HG03460 (cell line): Measurements from ENCODE around the gene POTEM.
A peak's percentile ranks its signal among the peaks of the same experiment; 100 is the strongest.
"Not testable (repeated sequence)": the region's sequence is repeated elsewhere in the genome, so short reads cannot be mapped to it uniquely, and the experiment has no call there.

Experiments
- ATAC-seq: cut with Tn5 transposase; IDR thresholded peaks from one replicate; pipeline ENCODE4 v1.9.1; 2021; ENCODE audit not compliant: unreplicated experiment

POTEM gene

GRCh38 chr14:18967134-18967533 is at the start of gene POTEM:
Gene POTEM (plus strand): TSS chr14:18967434. CDS start chr14:18967486, 52 bp downstream.
- not testable (repeated sequence) for ATAC-seq

DNA sequence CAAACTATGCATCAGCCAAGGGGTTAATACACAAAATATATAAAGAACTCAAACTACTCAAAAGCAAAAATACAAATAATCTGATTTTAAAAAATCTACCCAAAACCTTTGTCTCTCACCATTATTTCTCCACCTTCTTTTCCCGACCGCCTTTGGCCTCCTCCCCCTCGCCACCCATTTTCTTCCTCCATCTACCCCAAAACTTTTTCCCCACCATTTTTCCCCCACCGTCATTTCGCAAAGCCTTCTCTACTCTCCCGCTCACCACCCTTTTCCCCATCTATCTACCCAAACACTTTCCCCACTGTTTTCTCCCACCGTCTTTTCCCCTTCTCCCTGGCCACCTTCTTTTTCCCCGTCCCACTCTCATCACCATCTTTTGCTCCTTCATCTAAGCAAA is 48.9 kb upstream of the POTEM start:
- ATAC-seq: not testable (repeated sequence)

DNA sequence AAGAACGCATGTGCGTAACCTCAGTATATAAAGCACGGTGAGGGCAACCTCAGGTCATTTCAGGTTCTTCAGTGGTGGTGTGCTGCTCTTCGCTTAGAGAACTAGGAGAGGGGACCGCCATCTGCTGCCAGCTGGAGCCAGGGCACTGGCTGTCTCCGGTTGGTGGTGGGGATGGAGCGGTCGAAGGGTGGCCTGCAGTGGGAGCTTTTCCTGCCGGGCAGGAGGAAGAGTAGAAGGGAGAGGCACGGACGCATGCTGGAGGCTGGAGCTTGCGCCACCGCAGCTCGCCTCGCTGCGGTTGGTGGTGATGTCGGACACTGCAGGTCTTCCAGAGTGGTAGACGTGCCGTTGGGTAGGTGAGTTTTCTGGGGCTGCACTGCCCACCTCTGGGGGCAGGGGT is 47.2 kb upstream of the POTEM start:
- not testable (repeated sequence) for ATAC-seq

DNA sequence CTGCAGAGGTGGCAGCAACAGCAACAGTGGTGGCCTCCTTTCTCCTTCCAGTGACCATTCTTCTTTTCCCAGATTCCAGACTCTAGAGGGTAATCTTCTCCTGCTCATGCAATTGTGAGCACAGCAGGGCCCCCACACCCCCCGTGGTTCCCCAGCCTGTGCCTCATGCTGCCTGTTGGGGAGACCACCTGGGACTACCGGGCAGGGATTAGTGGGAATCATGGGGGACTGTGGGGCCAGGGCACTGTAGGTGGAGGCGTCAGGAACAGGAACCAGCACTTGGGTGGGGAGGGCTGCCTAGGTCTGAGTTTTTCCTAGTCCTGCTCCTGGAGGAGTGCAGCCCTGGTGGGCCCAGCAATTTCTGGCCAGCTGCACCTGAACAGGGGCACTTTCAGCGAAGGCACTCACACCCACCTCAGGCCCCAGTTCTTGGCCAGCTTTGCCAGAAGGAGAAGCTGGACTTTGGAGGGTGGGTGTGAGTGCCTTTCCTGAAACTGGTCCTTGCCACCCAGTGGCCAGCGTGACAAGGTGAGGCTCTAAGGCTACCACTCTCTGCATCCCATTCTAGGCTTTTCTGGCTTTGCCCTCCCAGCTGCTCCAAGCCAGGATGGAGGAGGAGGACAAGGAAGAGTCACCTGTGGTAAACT is 46.1 kb upstream of the POTEM start:
- ATAC-seq: not testable (repeated sequence)

GRCh38 chr14:18936848-18937247 is 30.4 kb upstream of the POTEM start:
- ATAC-seq: not testable (repeated sequence)

- not testable (repeated sequence) for ATAC-seq
These were observed 28.5 kb upstream of the POTEM start for GRCh38 chr14:18938733-18939132.

DNA sequence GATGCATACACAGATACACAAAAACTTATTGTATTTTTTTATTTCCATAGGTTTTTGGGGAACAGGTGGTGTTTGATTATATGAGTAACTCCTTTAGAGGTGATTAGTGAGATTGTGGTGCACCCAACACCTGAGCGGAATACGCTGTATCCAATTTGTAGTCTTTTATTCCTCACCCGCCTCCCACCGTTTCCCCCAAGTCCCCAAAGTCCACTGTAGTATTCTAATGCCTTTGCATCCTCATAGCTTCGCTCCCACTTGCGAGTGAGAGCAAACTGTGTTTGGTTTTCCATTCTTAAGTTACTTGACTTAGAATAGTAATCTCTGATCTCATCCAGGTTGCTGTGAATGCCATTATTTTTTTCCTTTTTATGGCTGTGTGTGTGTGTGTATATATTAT is 17.3 kb upstream of the POTEM start:
- not testable (repeated sequence) for ATAC-seq

GRCh38 chr14:18953085-18953484 is 14.1 kb upstream of the POTEM start:
- ATAC-seq: not testable (repeated sequence)

- ATAC-seq: not testable (repeated sequence)
These were observed 11.4 kb upstream of the POTEM start for GRCh38 chr14:18955816-18956215.

DNA sequence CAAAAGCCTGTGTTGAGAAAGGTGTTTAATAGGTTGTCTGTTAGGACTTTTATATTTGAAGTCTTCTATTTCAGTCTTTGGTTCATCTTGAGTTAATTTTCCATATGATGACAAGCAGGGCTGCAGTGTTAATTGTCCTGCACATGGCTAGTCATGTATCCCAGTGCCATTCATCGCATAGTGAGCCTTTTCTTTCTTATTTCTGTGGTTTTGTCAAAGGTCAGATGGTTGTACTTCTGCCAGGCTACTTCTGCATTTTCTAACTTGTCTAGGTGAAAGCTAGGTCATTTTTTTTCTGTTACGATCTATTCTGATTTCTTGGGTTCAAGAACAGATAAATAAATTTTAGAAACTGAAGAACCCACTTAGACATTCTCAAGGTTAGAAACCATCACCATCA is 5.7 kb upstream of the POTEM start:
- not testable (repeated sequence) for ATAC-seq

GRCh38 chr14:18962143-18962542 is 5.1 kb upstream of the POTEM start:
- peak; percentile 68 for ATAC-seq

DNA sequence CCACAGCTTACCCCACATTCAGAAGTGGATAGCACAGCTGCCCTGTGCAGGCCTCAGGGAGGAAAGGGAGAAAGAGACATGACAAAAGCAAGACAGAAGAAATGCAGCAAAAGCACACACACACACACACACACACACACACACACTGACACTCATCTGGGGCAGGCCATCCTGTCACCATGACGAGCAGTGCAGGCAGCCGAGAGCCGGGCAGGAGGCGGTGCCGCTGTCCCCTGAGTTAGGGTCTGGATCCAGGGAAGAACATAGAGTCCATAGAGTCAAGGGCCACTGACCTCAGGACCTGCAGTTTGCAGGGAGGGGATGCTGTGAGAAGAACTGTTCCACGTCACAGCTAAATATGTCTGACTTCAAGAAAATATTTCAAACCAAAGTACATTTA is 4.0 kb upstream of the POTEM start:
- ATAC-seq: not testable (repeated sequence)

- ATAC-seq: not testable (repeated sequence)
These were observed 2.4 kb upstream of the POTEM start for GRCh38 chr14:18964878-18965277.

DNA sequence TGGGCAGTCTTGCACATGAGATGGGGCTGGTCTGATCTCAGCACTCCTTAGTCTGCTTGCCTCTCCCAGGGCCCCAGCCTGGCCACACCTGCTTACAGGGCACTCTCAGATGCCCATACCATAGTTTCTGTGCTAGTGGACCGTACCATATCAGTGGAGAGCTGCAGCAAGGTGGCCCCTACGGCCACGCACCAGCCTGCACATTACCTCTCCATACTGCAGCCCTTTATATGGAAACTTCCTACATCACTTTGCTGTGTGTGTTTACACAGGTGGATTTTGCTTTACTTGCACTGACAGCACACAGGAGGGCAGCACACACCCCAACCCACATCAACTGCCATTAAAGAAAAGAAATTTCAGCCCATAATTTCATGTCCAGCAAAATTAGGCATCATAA is 35.3 kb downstream of the POTEM start:
- ATAC-seq: not testable (repeated sequence)

DNA sequence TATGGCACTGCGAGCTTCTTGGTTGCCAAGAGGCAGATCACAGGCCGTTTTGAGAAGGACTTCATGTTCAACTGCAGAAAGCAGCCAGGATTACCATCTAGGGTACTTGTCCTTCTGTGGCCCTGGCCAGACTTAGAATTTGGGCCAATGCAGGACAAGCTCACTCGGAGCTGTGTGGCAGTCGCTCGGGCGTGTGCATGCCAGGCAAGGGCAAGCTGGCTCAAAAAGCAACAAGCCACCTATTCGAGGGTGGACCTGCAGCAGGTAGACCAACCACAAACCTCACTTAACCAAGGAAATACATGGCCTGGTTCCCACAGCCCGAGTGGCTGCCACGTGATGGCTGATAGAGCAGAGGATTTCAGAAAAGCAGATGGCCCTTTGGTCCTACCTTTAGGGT is 39.3 kb downstream of the POTEM start:
- ATAC-seq: not testable (repeated sequence)

GRCh38 chr14:19007678-19008077 is 40.4 kb downstream of the POTEM start:
- not testable (repeated sequence) for ATAC-seq

DNA sequence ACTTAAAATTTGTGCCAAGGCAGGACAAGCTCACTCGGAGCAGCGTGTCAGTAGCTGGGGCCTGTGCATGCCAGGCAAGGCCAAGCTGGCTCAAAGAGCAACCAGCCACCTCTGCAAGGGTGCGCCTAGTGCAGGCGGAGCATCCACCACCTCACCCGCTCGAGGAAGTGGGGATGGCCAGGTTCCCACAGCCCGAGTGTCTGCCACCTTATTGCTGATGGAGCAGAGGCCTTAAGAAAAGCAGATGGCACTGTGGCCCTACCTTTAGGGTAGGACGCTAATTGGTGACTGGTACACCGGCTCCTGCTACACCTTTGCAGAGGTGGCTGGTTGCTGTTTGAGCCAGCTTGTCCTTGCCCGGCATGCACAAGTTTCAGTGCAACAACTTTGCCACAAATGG is 43.8 kb downstream of the POTEM start:
- ATAC-seq: not testable (repeated sequence)

- not testable (repeated sequence) for ATAC-seq
These were observed 44.5 kb downstream of the POTEM start for GRCh38 chr14:19011703-19012102.

DNA sequence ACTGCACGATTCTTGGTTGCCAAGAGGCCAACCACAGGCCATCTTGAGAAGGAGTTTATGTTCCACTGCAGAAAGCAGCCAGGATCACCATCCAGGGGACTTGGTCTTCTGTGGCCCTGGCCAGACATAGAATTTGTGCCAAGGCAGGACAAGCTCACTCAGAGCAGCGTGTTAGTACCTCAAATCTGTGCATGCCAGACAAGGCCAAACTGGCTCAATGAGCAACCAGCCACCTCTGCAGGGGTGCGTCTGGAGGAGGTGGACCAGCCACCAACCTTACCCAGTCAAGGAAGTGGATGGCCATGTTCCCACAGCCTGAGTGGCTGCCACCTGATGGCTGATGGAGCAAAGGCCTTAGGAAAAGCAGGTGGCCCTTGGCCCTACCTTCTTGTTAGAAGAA is 48.0 kb downstream of the POTEM start:
- not testable (repeated sequence) for ATAC-seq

GRCh38 chr14:19025080-19025589 is 57.9 kb downstream of the POTEM start:
- not testable (repeated sequence) for ATAC-seq

DNA sequence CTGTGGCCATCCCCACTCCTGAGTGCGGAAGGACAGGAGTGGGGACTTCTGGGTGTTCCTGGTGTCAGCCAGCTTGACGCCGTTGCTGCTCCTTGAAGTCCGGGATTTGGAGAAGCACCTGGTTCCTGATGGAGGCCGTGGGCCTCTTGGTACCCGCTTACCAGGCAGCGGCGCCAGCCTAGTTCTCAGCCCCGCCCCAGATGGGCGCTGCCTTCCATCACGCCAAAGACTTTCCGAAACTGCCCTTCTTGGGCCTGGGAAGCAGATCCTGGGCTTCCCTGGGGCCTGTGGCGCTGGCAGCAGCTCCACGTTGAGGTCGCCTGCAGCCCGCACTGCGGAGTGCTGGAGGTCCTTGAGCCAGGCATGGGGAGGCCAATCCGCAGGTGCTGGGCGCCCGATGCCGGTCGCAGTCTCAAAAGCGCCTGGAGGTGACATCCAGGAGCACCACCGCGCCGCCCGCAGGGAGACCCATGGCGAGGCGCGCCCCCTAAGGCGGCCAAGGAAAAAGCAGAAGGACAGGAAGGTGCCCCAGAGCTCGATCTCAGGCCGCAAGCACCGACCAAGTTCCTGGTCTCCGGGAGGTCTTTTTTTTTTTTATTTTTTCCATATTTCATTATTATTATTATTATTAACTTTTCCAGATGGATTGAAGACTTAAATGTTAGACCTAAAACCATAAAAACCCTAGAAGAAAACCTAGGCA is 59.6 kb downstream of the POTEM start:
- not testable (repeated sequence) for ATAC-seq

GRCh38 chr14:19027895-19028294 is 60.7 kb downstream of the POTEM start:
- not testable (repeated sequence) for ATAC-seq
